ENCODE results near the gene NADK. TPM values are rescaled to one million over a fixed set of nuclear protein-coding genes. Genes with fewer than 3 reads are reported as not detected.

The NADK gene
- polyA plus RNA-seq, 1 donor (not counting 4 experiments of a cell fraction or from before 2014, with no cell fraction given) = 54.8 TPM

DNA sequence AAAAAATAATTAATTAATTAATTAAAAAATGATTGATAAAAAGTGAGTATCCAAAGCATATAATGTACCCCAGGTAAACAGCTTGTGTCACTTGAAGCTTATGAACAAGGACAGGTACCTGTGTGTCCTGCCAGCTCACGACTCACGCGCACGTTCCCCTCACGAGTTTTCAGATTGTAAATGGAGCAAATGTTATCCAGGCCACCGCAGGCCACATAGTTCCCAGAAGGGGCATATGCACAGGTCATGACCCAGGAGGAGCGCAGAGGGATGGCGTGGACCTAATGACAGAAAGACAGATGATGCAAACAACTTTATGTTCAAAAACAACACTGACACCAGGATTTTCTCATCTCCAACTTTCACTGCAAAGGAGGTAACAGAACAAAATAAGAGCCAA is 26.0 kb upstream of the NADK start:
- Histone ChIP-seq H3K36me3 (ENCODE audit: control insufficient read depth in 2 of 2, extremely low read depth in 1 of 2, insufficient read depth in 2 of 2, low read length in 2 of 2) (peaks cover 39 to 44% of the 10 kb centered on the region in 2 experiments), H3K4me2 (ENCODE audit: control insufficient read depth, extremely low read depth, insufficient read depth, low read depth, low read length) (no peak overlapping the region), H3K27me3 (ENCODE audit: control insufficient read depth, extremely low read depth, insufficient read depth, low read length) (no peaks in the 10 kb centered on the region), H3K4me1 (ENCODE audit: control insufficient read depth, extremely low read depth, insufficient read depth, low read length) (no peaks in the 10 kb centered on the region), H3K9ac (ENCODE audit: control insufficient read depth, extremely low read depth, insufficient read depth, low read length) (no peak overlapping the region), H3K27ac (ENCODE audit: control insufficient read depth, insufficient read depth, low read length) (no peak overlapping the region), H3K9me3 (ENCODE audit: control insufficient read depth, low read depth, low read length) (no peaks in the 10 kb centered on the region), H3K79me2 (ENCODE audit: control insufficient read depth, insufficient read depth, low read length) (peaks cover 56% of the 10 kb centered on the region), H2AFZ (ENCODE audit: control insufficient read depth, low read length) (no peak overlapping the region), H3K9me1 (ENCODE audit: control insufficient read depth, extremely low read depth, insufficient read depth, low read length) (no peaks in the 10 kb centered on the region), H3K4me3 (ENCODE audit: control insufficient read depth in 2 of 3, extremely low read depth in 1 of 3, insufficient read depth in 2 of 3, low read depth in 1 of 3, low read length in 3 of 3) (no peak overlapping the region), H4K20me1 (ENCODE audit: control insufficient read depth, extremely low read depth, insufficient read depth, low read length) (peaks cover 16% of the 10 kb centered on the region)
- DNase-seq (ENCODE audit: low read depth, low spot score) (no peak), FAIRE-seq (no peak)
- dilution Hi-C loops (cut with MboI; ENCODE audit: extremely low pct_ligation_motif_present, low sequenced_read_pairs) = no loop called here
- TF ChIP-seq EZH2 (IDR thresholded peaks at IDR 0.05; ENCODE audit: low read length) = no peak
- TF ChIP-seq, protein P1, sequence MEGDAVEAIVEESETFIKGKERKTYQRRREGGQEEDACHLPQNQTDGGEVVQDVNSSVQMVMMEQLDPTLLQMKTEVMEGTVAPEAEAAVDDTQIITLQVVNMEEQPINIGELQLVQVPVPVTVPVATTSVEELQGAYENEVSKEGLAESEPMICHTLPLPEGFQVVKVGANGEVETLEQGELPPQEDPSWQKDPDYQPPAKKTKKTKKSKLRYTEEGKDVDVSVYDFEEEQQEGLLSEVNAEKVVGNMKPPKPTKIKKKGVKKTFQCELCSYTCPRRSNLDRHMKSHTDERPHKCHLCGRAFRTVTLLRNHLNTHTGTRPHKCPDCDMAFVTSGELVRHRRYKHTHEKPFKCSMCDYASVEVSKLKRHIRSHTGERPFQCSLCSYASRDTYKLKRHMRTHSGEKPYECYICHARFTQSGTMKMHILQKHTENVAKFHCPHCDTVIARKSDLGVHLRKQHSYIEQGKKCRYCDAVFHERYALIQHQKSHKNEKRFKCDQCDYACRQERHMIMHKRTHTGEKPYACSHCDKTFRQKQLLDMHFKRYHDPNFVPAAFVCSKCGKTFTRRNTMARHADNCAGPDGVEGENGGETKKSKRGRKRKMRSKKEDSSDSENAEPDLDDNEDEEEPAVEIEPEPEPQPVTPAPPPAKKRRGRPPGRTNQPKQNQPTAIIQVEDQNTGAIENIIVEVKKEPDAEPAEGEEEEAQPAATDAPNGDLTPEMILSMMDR (optimal IDR thresholded peaks at IDR 0.05 in 1 of 3, IDR thresholded peaks at IDR 0.05 in 1 of 3, conservative IDR thresholded peaks at IDR 0.05 in 1 of 3; ENCODE audit: extremely low read depth in 1 of 3, insufficient read depth in 2 of 3, low read length in 3 of 3) = no peak

DNA sequence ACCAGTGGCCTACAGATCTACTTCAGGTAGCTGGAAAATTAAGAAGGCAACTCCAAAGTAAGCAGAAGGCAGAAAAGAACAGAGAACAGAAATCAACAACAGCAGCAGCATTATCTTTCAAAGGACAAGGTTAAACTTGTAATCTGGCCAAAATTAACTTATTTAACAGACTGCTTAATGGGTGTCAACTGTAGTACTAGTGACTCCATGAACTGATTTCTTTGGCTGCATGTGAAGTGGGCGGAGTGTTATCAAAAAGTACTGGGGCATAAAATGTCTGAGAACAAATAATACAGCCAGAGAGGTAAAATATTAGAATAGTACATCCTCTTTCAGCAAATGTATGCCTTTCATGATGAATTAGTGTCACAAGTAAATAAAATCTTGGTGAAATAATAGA is 24.6 kb upstream of the NADK start:
- Histone ChIP-seq H3K27ac (ENCODE audit: control insufficient read depth, insufficient read depth, low read length) (no peak overlapping the region), H3K9me3 (ENCODE audit: control insufficient read depth, low read depth, low read length) (no peaks in the 10 kb centered on the region), H4K20me1 (ENCODE audit: control insufficient read depth, extremely low read depth, insufficient read depth, low read length) (peaks cover 21% of the 10 kb centered on the region), H2AFZ (ENCODE audit: control insufficient read depth, low read length) (no peak overlapping the region), H3K4me3 (ENCODE audit: control insufficient read depth in 2 of 3, extremely low read depth in 1 of 3, insufficient read depth in 2 of 3, low read depth in 1 of 3, low read length in 3 of 3) (no peak overlapping the region), H3K4me1 (ENCODE audit: control insufficient read depth, extremely low read depth, insufficient read depth, low read length) (no peaks in the 10 kb centered on the region), H3K9ac (ENCODE audit: control insufficient read depth, extremely low read depth, insufficient read depth, low read length) (no peak overlapping the region), H3K27me3 (ENCODE audit: control insufficient read depth, extremely low read depth, insufficient read depth, low read length) (no peaks in the 10 kb centered on the region), H3K36me3 (ENCODE audit: control insufficient read depth in 2 of 2, extremely low read depth in 1 of 2, insufficient read depth in 2 of 2, low read length in 2 of 2) (peaks cover 43 to 49% of the 10 kb centered on the region in 2 experiments), H3K4me2 (ENCODE audit: control insufficient read depth, extremely low read depth, insufficient read depth, low read depth, low read length) (no peak overlapping the region), H3K9me1 (ENCODE audit: control insufficient read depth, extremely low read depth, insufficient read depth, low read length) (no peaks in the 10 kb centered on the region), H3K79me2 (ENCODE audit: control insufficient read depth, insufficient read depth, low read length) (peaks cover 62% of the 10 kb centered on the region)
- dilution Hi-C loops (cut with MboI; ENCODE audit: extremely low pct_ligation_motif_present, low sequenced_read_pairs) = no loop called here
- TF ChIP-seq EZH2 (IDR thresholded peaks at IDR 0.05; ENCODE audit: low read length) = no peak
- TF ChIP-seq, protein P1 (optimal IDR thresholded peaks at IDR 0.05 in 1 of 3, IDR thresholded peaks at IDR 0.05 in 1 of 3, conservative IDR thresholded peaks at IDR 0.05 in 1 of 3; ENCODE audit: extremely low read depth in 1 of 3, insufficient read depth in 2 of 3, low read length in 3 of 3) = no peak
- FAIRE-seq = no peak
- DNase-seq (ENCODE audit: low read depth, low spot score) = no peak
